HL-60 (cell line): ENCODE measurements around the gene DIP2B.

Source experiments
- DNase-seq, 2 experiments: peaks; one replicate each; pipeline ENCODE4 v3.0.0-alpha.2; 2010 to 2020; ENCODE audit warnings: low read depth in 1 of 2, low spot score in 1 of 2
- H3K27ac ChIP-seq: fragments of 250-450 bp; sonication (Bioruptor Pico); replicated peaks from 2 replicates; pipeline ENCODE4 v1.5.1; 2020; ENCODE audit warnings: mild to moderate bottlenecking, moderate library complexity
- H3K27me3 ChIP-seq: fragments of 250-450 bp; sonication (Bioruptor Pico); 2 replicates; pipeline ENCODE4 v1.5.1; 2021; ENCODE audit warnings: mild to moderate bottlenecking, moderate library complexity; ENCODE audit not compliant: insufficient read depth, poor library complexity, severe bottlenecking
- H3K4me3 ChIP-seq: replicated peaks from 2 replicates; pipeline ENCODE4 v1.5.1; 2011; ENCODE audit warnings: mild to moderate bottlenecking, control low read depth, low read length; ENCODE audit not compliant: insufficient read depth
- CTCF ChIP-seq: IDR thresholded peaks from one replicate; pipeline ENCODE4 v1.5.1; 2011; ENCODE audit warnings: low read length, control low read depth, inconsistent platforms; ENCODE audit not compliant: insufficient read depth
- GABPA ChIP-seq: IDR thresholded peaks from 2 replicates; pipeline ENCODE4 v1.6.1; 2012; ENCODE audit warnings: low read depth
- POLR2AphosphoS5 ChIP-seq: IDR thresholded peaks from 2 replicates; pipeline ENCODE4 v1.6.1; 2012; ENCODE audit warnings: low read depth
- REST ChIP-seq: IDR thresholded peaks from 2 replicates; pipeline ENCODE4 v1.6.1; 2012; ENCODE audit warnings: low read depth; ENCODE audit not compliant: insufficient replicate concordance
- SPI1 ChIP-seq: IDR thresholded peaks from 2 replicates; pipeline ENCODE4 v1.6.1; 2012; ENCODE audit warnings: low read depth, mild to moderate bottlenecking, borderline replicate concordance

The DIP2B gene

GRCh38 chr12:50690925-50691324 lies 186.1 kb downstream of the DIP2B start:
- Histone ChIP-seq H3K27me3 (no peaks in the 10 kb centered on the region), H3K27ac (no peak overlapping the region), H3K4me3 (no peak overlapping the region)
- no peak for DNase-seq
- TF ChIP-seq SPI1 (no peak), REST (no peak), CTCF (no peak)

GRCh38 chr12:50695961-50696360 lies 191.2 kb downstream of the DIP2B start:
- no peak overlapping the region for H3K4me3 ChIP-seq
- DNase-seq: no peak
- no peak for TF ChIP-seq POLR2AphosphoS5
- TF ChIP-seq REST: no peak
- TF ChIP-seq SPI1: no peak
- TF ChIP-seq GABPA: no peak
- TF ChIP-seq CTCF: no peak
- H3K27me3 ChIP-seq: no peaks in the 10 kb centered on the region
- H3K27ac ChIP-seq: no peak overlapping the region

- no peak for DNase-seq
- Histone ChIP-seq H3K4me3 (no peak overlapping the region), H3K27me3 (no peaks in the 10 kb centered on the region), H3K27ac (no peak overlapping the region)
- TF ChIP-seq GABPA: no peak
- TF ChIP-seq POLR2AphosphoS5: no peak
- TF ChIP-seq REST: no peak
- TF ChIP-seq CTCF: no peak
- no peak for TF ChIP-seq SPI1
Measured at GRCh38 chr12:50696931-50697330, 192.1 kb downstream of the DIP2B start.
